ENCODE measurements around the gene GPX3. TPM values are rescaled to one million over a fixed set of nuclear protein-coding genes. Genes with fewer than 3 reads are reported as not detected.
A peak's percentile ranks its signal among the peaks of the same experiment; 100 is the strongest.

Gene GPX3
- total and polyA plus RNA-seq, 2 donors (not counting 3 experiments of a cell fraction or from before 2014, with no cell fraction given), result 5.1 to 17.1 TPM

DNA sequence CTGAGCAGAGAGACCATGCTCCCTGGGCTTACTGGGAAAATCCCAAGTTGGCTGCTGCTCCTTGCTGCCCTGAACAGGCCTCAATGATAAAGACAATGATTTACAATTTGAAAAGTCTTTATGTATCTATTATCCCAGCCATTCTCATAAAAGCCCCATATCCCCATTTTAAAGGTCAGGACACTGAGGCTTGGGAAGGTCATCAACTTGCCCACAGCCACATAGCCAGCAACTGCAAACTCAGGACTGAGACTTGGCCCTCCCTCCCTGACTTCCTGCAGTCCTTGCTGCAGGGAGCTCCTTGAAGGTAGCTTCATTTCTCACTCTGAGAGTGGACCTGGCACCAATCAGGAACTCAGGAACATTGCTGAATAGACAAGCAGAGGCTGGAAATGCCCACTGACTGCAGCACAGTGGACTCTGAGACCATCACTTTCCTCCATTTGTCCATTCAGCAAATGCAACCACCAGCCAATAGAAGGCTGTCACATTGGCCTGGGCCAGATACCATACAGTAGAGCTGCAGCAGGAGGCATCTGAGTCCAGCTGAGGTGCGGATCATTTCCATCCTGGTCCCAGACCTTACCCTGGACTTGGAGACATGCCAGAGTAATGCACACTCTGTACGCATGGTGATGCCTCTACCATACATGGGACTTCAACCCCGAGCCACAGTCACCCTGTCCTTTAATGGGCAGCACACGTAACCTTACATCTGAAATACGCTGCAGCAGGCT lies 42.2 kb downstream of the GPX3 start:
- no peaks in the 10 kb centered on the region for H3K9me3 ChIP-seq (replicated peaks; ENCODE audit: control insufficient read depth, insufficient read depth, low read length)
- dilution Hi-C loops (cut with MboI; ENCODE audit: extremely low pct_ligation_motif_present, low sequenced_read_pairs) (no loop called here), intact Hi-C loops (cut with micrococcal nuclease) (loop anchor here (1.0 kb wide), 1 partner anchor 19 kb away; the partner anchor contains the start of gene TNIP1)
- no peak overlapping the region for H2AFZ ChIP-seq (ENCODE audit: low read depth, low read length)
- H3K9ac ChIP-seq (replicated peaks; ENCODE audit: extremely low read depth, insufficient read depth, low read length), result no peak overlapping the region
- DNase-seq (ENCODE audit: low read depth, low spot score) (no peak), FAIRE-seq (no peak)
- peak overlapping the region; percentile 86 for H3K27ac ChIP-seq (ENCODE audit: insufficient read depth, low read depth, low read length)
- peaks cover 3 to 28% of the 10 kb centered on the region in 2 experiments for H3K36me3 ChIP-seq (ENCODE audit: control insufficient read depth in 2 of 2, extremely low read depth in 1 of 2, insufficient read depth in 2 of 2, low read length in 2 of 2)
- ChIA-PET CTCF (interaction anchor here (0.9 to 7.5 kb wide), 6 partner anchors 11 to 102 kb away, joined by 3 to 46 read pairs (median 5); no protein-coding TSS in a partner anchor), POLR2A (no interaction called here)
- H3K4me1 ChIP-seq (ENCODE audit: control insufficient read depth, extremely low read depth, insufficient read depth, low read length), result peaks cover 24% of the 10 kb centered on the region
- no peaks in the 10 kb centered on the region for H3K27me3 ChIP-seq (ENCODE audit: control insufficient read depth in 2 of 2, insufficient read depth in 2 of 2, low read length in 2 of 2)
- H3K9me1 ChIP-seq (replicated peaks; ENCODE audit: control insufficient read depth, extremely low read depth, insufficient read depth, low read length), result no peaks in the 10 kb centered on the region
- H3K4me3 ChIP-seq (replicated peaks in 1 of 3; ENCODE audit: insufficient read depth in 1 of 3, low read depth in 1 of 3, low read length in 3 of 3), result no peak overlapping the region
- BruUV-seq (replicated peaks), result no TSS peak
- peaks cover 6% of the 10 kb centered on the region for H3K79me2 ChIP-seq (ENCODE audit: control insufficient read depth, insufficient read depth, low read length)
- no peak overlapping the region for H3K4me2 ChIP-seq (ENCODE audit: insufficient read depth, low read length)
- TF ChIP-seq POLR2A (IDR thresholded peaks at IDR 0.05; ENCODE audit: low read depth, low read length), result no peak
- no peak for TF ChIP-seq EZH2 (IDR thresholded peaks at IDR 0.05; ENCODE audit: borderline replicate concordance, low read depth, low read length, severe bottlenecking)
- no peaks in the 10 kb centered on the region for H4K20me1 ChIP-seq (replicated peaks; ENCODE audit: control insufficient read depth, extremely low read depth, insufficient read depth, low read length)

DNA sequence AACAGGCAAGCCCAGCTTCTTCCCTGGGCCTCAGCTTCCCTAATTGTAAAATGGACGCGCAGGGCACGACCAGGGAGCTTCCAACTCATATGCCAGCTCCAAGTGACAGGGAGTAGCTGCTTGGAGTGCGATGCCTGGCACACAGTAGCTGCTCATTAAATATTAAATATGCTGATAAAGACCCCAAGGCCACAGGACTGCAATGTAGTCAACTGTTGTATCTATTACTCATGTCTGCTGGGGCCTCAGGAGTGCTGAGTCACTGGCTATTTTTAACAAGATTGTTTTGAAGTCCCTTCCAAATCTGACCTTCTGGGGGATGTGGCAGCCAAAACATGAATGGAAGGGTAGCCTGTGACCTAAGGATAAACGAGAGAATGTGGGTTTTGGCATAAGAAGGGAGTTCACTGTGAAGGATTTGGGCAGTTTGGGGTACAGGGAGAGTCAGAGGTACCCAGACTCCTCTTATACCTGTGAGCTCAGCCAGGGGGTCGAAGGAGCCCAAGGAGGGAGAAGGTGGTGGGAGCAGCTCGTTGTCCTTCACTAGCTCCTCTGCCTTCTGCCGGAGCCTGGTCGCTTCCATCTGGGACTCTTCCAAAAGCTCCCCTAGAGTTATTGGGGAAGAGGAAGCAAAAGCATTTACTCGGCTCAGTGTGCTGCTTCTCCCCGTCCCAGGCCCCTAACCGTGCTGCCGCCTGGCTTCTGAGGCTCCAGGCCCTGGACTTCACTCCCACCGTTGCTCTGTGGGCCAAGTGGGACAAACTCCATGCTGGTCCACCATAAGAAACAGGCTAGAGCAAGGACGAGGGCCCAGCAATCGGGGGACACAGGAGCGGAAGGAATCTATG lies 43.0 kb downstream of the GPX3 start:
- Histone ChIP-seq H3K36me3 (ENCODE audit: control insufficient read depth in 2 of 2, extremely low read depth in 1 of 2, insufficient read depth in 2 of 2, low read length in 2 of 2) (peaks cover 3 to 26% of the 10 kb centered on the region in 2 experiments), H3K4me2 (ENCODE audit: insufficient read depth, low read length) (peak overlapping the region; percentile 30), H3K9ac (replicated peaks; ENCODE audit: extremely low read depth, insufficient read depth, low read length) (peak overlapping the region; percentile 28), H4K20me1 (replicated peaks; ENCODE audit: control insufficient read depth, extremely low read depth, insufficient read depth, low read length) (no peaks in the 10 kb centered on the region), H2AFZ (ENCODE audit: low read depth, low read length) (no peak overlapping the region), H3K27me3 (ENCODE audit: control insufficient read depth in 2 of 2, insufficient read depth in 2 of 2, low read length in 2 of 2) (no peaks in the 10 kb centered on the region), H3K27ac (ENCODE audit: insufficient read depth, low read depth, low read length) (peak overlapping the region; percentile 86), H3K9me3 (replicated peaks; ENCODE audit: control insufficient read depth, insufficient read depth, low read length) (no peaks in the 10 kb centered on the region), H3K79me2 (ENCODE audit: control insufficient read depth, insufficient read depth, low read length) (peaks cover 9% of the 10 kb centered on the region), H3K4me3 (replicated peaks in 1 of 3; ENCODE audit: insufficient read depth in 1 of 3, low read depth in 1 of 3, low read length in 3 of 3) (no peak overlapping the region), H3K4me1 (ENCODE audit: control insufficient read depth, extremely low read depth, insufficient read depth, low read length) (peaks cover 28% of the 10 kb centered on the region), H3K9me1 (replicated peaks; ENCODE audit: control insufficient read depth, extremely low read depth, insufficient read depth, low read length) (no peaks in the 10 kb centered on the region)
- BruUV-seq (replicated peaks), result no TSS peak
- ChIA-PET CTCF (interaction anchor here (0.9 to 7.5 kb wide), 6 partner anchors 11 to 102 kb away, joined by 3 to 46 read pairs (median 5); no protein-coding TSS in a partner anchor), POLR2A (no interaction called here)
- intact Hi-C loops (cut with micrococcal nuclease), result loop anchor here (1.0 kb wide), 1 partner anchor 18 kb away; the partner anchor contains the start of gene TNIP1
- peak; percentile 95 for FAIRE-seq
- peak; percentile 83 for DNase-seq (ENCODE audit: low read depth, low spot score)
- dilution Hi-C loops (cut with MboI; ENCODE audit: extremely low pct_ligation_motif_present, low sequenced_read_pairs), result no loop called here
- TF ChIP-seq POLR2AphosphoS5 (IDR thresholded peaks at IDR 0.05; ENCODE audit: insufficient read depth, low read depth, low read length), result peak; percentile 49
- peak; percentile 88 for TF ChIP-seq FOS (IDR thresholded peaks at IDR 0.05; ENCODE audit: borderline replicate concordance, insufficient read depth, low read length)
- TF ChIP-seq, protein P1, sequence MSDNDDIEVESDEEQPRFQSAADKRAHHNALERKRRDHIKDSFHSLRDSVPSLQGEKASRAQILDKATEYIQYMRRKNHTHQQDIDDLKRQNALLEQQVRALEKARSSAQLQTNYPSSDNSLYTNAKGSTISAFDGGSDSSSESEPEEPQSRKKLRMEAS (IDR thresholded peaks at IDR 0.05; ENCODE audit: insufficient read depth, insufficient read length), result no peak
- no peak for TF ChIP-seq MYC (IDR thresholded peaks at IDR 0.05; ENCODE audit: low read depth, low read length)
- no peak for TF ChIP-seq EZH2 (IDR thresholded peaks at IDR 0.05; ENCODE audit: borderline replicate concordance, low read depth, low read length, severe bottlenecking)
- peak; percentile 82 for TF ChIP-seq JUN (IDR thresholded peaks at IDR 0.05; ENCODE audit: borderline replicate concordance, insufficient read depth, insufficient read length, low read depth)

Data from endothelial cell of umbilical vein (primary cell).